H1 (cell line): ENCODE data around the gene INVS. TPM values are rescaled to one million over a fixed set of nuclear protein-coding genes. Genes with fewer than 3 reads are reported as not detected.

ENCODE experiments used
- CTCF ChIA-PET: fragments of 300-600 bp; sonication (Branson Sonifier 250); formaldehyde crosslinking; loops from one replicate; lab custom pipeline; 2021; ENCODE audit not compliant: partially characterized antibody; lab: Charles Lee
- POLR2A ChIA-PET: fragments of 300-600 bp; sonication (Branson Sonifier 250); formaldehyde crosslinking; loops from one replicate; lab custom pipeline; 2021; ENCODE audit warnings: inconsistent platforms; ENCODE audit not compliant: partially characterized antibody; lab: Charles Lee
- DNase-seq, 2 experiments: peaks; one replicate each; pipeline versions ENCODE4 v3.0.0 to v3.0.0-alpha.2; 2010 to 2022; ENCODE audit warnings: low spot score in 2 of 2, low read depth in 1 of 2, mixed read lengths in 1 of 2
- FAIRE-seq: peaks from 2 replicates; lab custom pipeline; 2011; peaks lifted over from hg19 to GRCh38; lab: Jason Lieb, UNC
- H2AFZ ChIP-seq: 2 replicates; pipeline ENCODE4 v1.8.1; 2012; ENCODE audit warnings: low read length, inconsistent platforms
- H2AK5ac ChIP-seq: 2 replicates; pipeline ENCODE4 v1.6.1; 2013; ENCODE audit warnings: low read depth, low read length
- H2BK120ac ChIP-seq: replicated peaks from 2 replicates; pipeline ENCODE3; 2013; ENCODE audit warnings: low read depth, low read length, inconsistent platforms
- H2BK12ac ChIP-seq: 2 replicates; pipeline ENCODE4 v1.6.1; 2013; ENCODE audit warnings: low read depth, low read length
- H2BK15ac ChIP-seq: 2 replicates; pipeline ENCODE4 v1.6.1; 2013; ENCODE audit warnings: low read length
- H2BK20ac ChIP-seq: 2 replicates; pipeline ENCODE4 v1.6.1; 2013; ENCODE audit warnings: low read length
- H2BK5ac ChIP-seq: 2 replicates; pipeline ENCODE4 v1.6.1; 2013; ENCODE audit warnings: low read depth, low read length
- H3K14ac ChIP-seq: 2 replicates; pipeline ENCODE4 v1.6.1; 2013; ENCODE audit warnings: inconsistent platforms; ENCODE audit not compliant: insufficient read length
- H3K18ac ChIP-seq: 2 replicates; pipeline ENCODE4 v1.6.1; 2013; ENCODE audit warnings: low read length; ENCODE audit errors: extremely low read depth
- H3K23ac ChIP-seq: 2 replicates; pipeline ENCODE4 v1.6.1; 2013; ENCODE audit warnings: inconsistent platforms; ENCODE audit not compliant: insufficient read length
- H3K23me2 ChIP-seq: 2 replicates; pipeline ENCODE4 v1.6.1; 2013; ENCODE audit warnings: low read depth, low read length
- H3K27ac ChIP-seq: 2 replicates; pipeline ENCODE4 v1.6.1; 2011; ENCODE audit warnings: low read depth, low read length, inconsistent platforms
- H3K27me3 ChIP-seq, 4 experiments: replicated peaks in 1 of 4; 1 replicate in 1 of 4; 2 replicates in 3 of 4; pipeline versions ENCODE4 v1.6.1 to v1.8.1; 2011 to 2013; ENCODE audit warnings: low read length in 3 of 4, mild to moderate bottlenecking in 3 of 4, inconsistent platforms in 2 of 4, mixed read lengths in 2 of 4, moderate library complexity in 1 of 4; ENCODE audit not compliant: control insufficient read depth in 3 of 4, insufficient read depth in 3 of 4; ENCODE audit errors: extremely low read depth in 1 of 4
- H3K36me3 ChIP-seq, 4 experiments: 2 replicates each; pipeline versions ENCODE4 v1.6.1 to v1.8.1; 2011 to 2013; ENCODE audit warnings: mild to moderate bottlenecking in 4 of 4, low read length in 3 of 4, moderate library complexity in 2 of 4, control low read depth in 1 of 4, inconsistent platforms in 1 of 4; ENCODE audit not compliant: insufficient read depth in 4 of 4, control insufficient read depth in 2 of 4
- H3K4ac ChIP-seq: replicated peaks from 2 replicates; pipeline ENCODE3; 2013; ENCODE audit warnings: low read length, low read depth, mixed read lengths, inconsistent platforms; ENCODE audit not compliant: insufficient read length
- H3K4me1 ChIP-seq, 4 experiments: replicated peaks in 1 of 4; 1 replicate in 1 of 4; 2 replicates in 3 of 4; pipeline versions ENCODE4 v1.6.1 to v1.8.1; 2011 to 2013; ENCODE audit warnings: low read length in 3 of 4, inconsistent platforms in 2 of 4, mixed read lengths in 1 of 4; ENCODE audit not compliant: insufficient read depth in 4 of 4, control insufficient read depth in 3 of 4
- H3K4me2 ChIP-seq, 2 experiments: 2 replicates each; pipeline versions ENCODE4 v1.6.1 to v1.8.1; 2011 to 2013; ENCODE audit warnings: low read depth in 2 of 2, low read length in 2 of 2, control low read depth in 1 of 2, inconsistent platforms in 1 of 2, mild to moderate bottlenecking in 1 of 2; ENCODE audit not compliant: insufficient read depth in 1 of 2
- H3K4me3 ChIP-seq, 4 experiments: fragments of 200-600, 300-600 bp in 1 of 4; sonication (generic), shearing (Covaris generic), sonication (Bioruptor Twin) in 1 of 4; 2 replicates each; pipeline versions ENCODE4 v1.5.1 to v1.8.1; 2011 to 2016; ENCODE audit warnings: low read length in 4 of 4, low read depth in 3 of 4, control low read depth in 2 of 4, inconsistent platforms in 2 of 4, mild to moderate bottlenecking in 2 of 4, mixed read lengths in 1 of 4, moderate library complexity in 1 of 4; ENCODE audit not compliant: insufficient read depth in 2 of 4; ENCODE audit errors: extremely low read depth in 1 of 4
- H3K56ac ChIP-seq: replicated peaks from 2 replicates; pipeline ENCODE3; 2013; ENCODE audit warnings: low read depth, mild to moderate bottlenecking, mixed read lengths, low read length, inconsistent platforms; ENCODE audit not compliant: insufficient read length
- H3K79me1 ChIP-seq: 2 replicates; pipeline ENCODE4 v1.6.1; 2013; ENCODE audit warnings: low read depth, low read length, control low read depth
- H3K79me2 ChIP-seq, 2 experiments: 2 replicates each; pipeline versions ENCODE4 v1.6.1 to v1.8.1; 2012 to 2013; ENCODE audit warnings: low read length in 2 of 2, mild to moderate bottlenecking in 2 of 2, inconsistent platforms in 1 of 2; ENCODE audit not compliant: insufficient read depth in 2 of 2, control insufficient read depth in 1 of 2
- H3K9ac ChIP-seq, 4 experiments: replicated peaks in 1 of 4; 1 replicate in 1 of 4; 2 replicates in 3 of 4; pipeline versions ENCODE4 v1.6.1 to v1.8.1; 2011 to 2013; ENCODE audit warnings: low read depth in 3 of 4, low read length in 3 of 4, control low read depth in 2 of 4, mild to moderate bottlenecking in 2 of 4, moderate library complexity in 2 of 4, inconsistent platforms in 1 of 4; ENCODE audit errors: extremely low read depth in 1 of 4
- H3K9me3 ChIP-seq, 2 experiments: 2 replicates each; pipeline versions ENCODE4 v1.6.1 to v1.8.1; 2012 to 2013; ENCODE audit warnings: mild to moderate bottlenecking in 2 of 2, moderate library complexity in 2 of 2, control low read depth in 1 of 2, inconsistent platforms in 1 of 2, low read depth in 1 of 2, low read length in 1 of 2, mixed read lengths in 1 of 2; ENCODE audit not compliant: insufficient read depth in 2 of 2
- H4K20me1 ChIP-seq, 2 experiments: replicated peaks in 1 of 2; 2 replicates each; pipeline versions ENCODE3 to v1.8.1; 2011 to 2013; ENCODE audit warnings: inconsistent platforms in 2 of 2, low read length in 2 of 2, mild to moderate bottlenecking in 1 of 2; ENCODE audit not compliant: insufficient read depth in 2 of 2, control insufficient read depth in 1 of 2
- H4K5ac ChIP-seq: 2 replicates; pipeline ENCODE4 v1.6.1; 2013; ENCODE audit warnings: low read length, low read depth, mixed read lengths, inconsistent platforms; ENCODE audit not compliant: insufficient read length
- H4K8ac ChIP-seq: 2 replicates; pipeline ENCODE4 v1.8.0; 2013; ENCODE audit warnings: mild to moderate bottlenecking, moderate library complexity, low read length, inconsistent platforms; ENCODE audit not compliant: insufficient read depth; ENCODE audit errors: extremely low read depth
- H4K91ac ChIP-seq: replicated peaks from 2 replicates; pipeline ENCODE3; 2013; ENCODE audit warnings: low read length, mixed read lengths, inconsistent platforms; ENCODE audit not compliant: insufficient read length
- BRCA1 ChIP-seq: IDR thresholded peaks from 2 replicates; pipeline ENCODE4 v1.6.1; 2012; ENCODE audit warnings: low read depth, low read length, improper control_type of control experiment
- CREB1 ChIP-seq: IDR thresholded peaks from 2 replicates; pipeline ENCODE4 v1.6.1; 2012; ENCODE audit warnings: inconsistent platforms
- CTCF ChIP-seq, 3 experiments: IDR thresholded peaks; 1 replicate in 2 of 3; 2 replicates in 1 of 3; pipeline versions ENCODE4 v1.5.1 to v1.6.1; 2011; ENCODE audit warnings: low read length in 3 of 3, mild to moderate bottlenecking in 3 of 3, inconsistent platforms in 2 of 3, low read depth in 1 of 3, moderate library complexity in 1 of 3; ENCODE audit not compliant: insufficient read depth in 1 of 3; ENCODE audit errors: control extremely low read depth in 1 of 3
- FOSL1 ChIP-seq: IDR thresholded peaks from 2 replicates; pipeline ENCODE4 v1.6.1; 2011; ENCODE audit warnings: mild to moderate bottlenecking, low read depth, low read length, moderate library complexity; ENCODE audit not compliant: insufficient read depth
- GTF2F1 ChIP-seq: IDR thresholded peaks from 2 replicates; pipeline ENCODE4 v1.6.1; 2012; ENCODE audit warnings: low read depth, low read length, improper control_type of control experiment, borderline replicate concordance
- KDM1A ChIP-seq: fragments of 200-600, 300-600 bp; sonication (generic); IDR thresholded peaks from 2 replicates; pipeline ENCODE4 v1.7.1; 2016; ENCODE audit warnings: mild to moderate bottlenecking, low read length, borderline replicate concordance
- MAX ChIP-seq: IDR thresholded peaks from 2 replicates; pipeline ENCODE4 v1.6.1; 2012; ENCODE audit warnings: inconsistent platforms
- NRF1 ChIP-seq: IDR thresholded peaks from 2 replicates; pipeline ENCODE4 v1.6.1; 2011; ENCODE audit warnings: mild to moderate bottlenecking, low read depth, low read length, improper control_type of control experiment
- RAD21 ChIP-seq, 2 experiments: IDR thresholded peaks in 1 of 2; conservative IDR thresholded peaks in 1 of 2; 2 replicates each; pipeline ENCODE4 v1.6.1; 2011; ENCODE audit warnings: low read depth in 2 of 2, low read length in 2 of 2, improper control_type of control experiment in 1 of 2, inconsistent platforms in 1 of 2, mild to moderate bottlenecking in 1 of 2, moderate library complexity in 1 of 2
- RXRA ChIP-seq: IDR thresholded peaks from 2 replicates; pipeline ENCODE4 v1.6.1; 2011; ENCODE audit warnings: low read depth, mild to moderate bottlenecking, low read length, moderate library complexity; ENCODE audit not compliant: insufficient read depth
- SP4 ChIP-seq: IDR thresholded peaks from 2 replicates; pipeline ENCODE4 v1.6.1; 2012; ENCODE audit warnings: low read length, inconsistent platforms
- TCF12 ChIP-seq: IDR thresholded peaks from 2 replicates; pipeline ENCODE4 v1.6.1; 2011; ENCODE audit warnings: low read depth, mild to moderate bottlenecking, low read length
- WGBS, 2 experiments: shearing (Covaris generic) in 1 of 2; methylation state at CpG; one replicate each; pipeline versions ENCODE4 v1.1.6 to v1.1.7; 2013 to 2015; ENCODE audit warnings: low lambda C conversion rate in 2 of 2, mixed read lengths in 2 of 2, inconsistent platforms in 1 of 2, low coverage in 1 of 2, missing lambda C conversion rate in 1 of 2; ENCODE audit not compliant: insufficient replicate concordance in 2 of 2, insufficient coverage in 1 of 2, insufficient read length in 1 of 2; ENCODE audit errors: extremely low coverage in 1 of 2, missing lambda C conversion rate in 1 of 2; 5-methylcytosine and 5-hydroxymethylcytosine counted together
- polyA plus RNA-seq, 7 experiments: library from polyadenylated mRNA; depleted of rRNA in 3 of 7; stranded (reverse) in 5 of 7; unstranded in 2 of 7; fragments of >200 nt in 5 of 7; fragments of 200-250 nt in 2 of 7; gene quantifications; 1 replicate in 5 of 7; 2 replicates in 1 of 7; 4 replicates in 1 of 7; pipeline versions ENCODE4 v1.2.1 to v1.2.3, GENCODE V29; 2011 to 2013; ENCODE audit warnings: missing spikeins in 2 of 7, mixed read lengths in 2 of 7
- total RNA-seq: library from RNA; stranded (reverse); fragmentation: NEBNext Ultra II Directional; extraction: Animal tissue kit (Norgen Biotek cat#: 25700); gene quantifications from 2 replicates; pipeline ENCODE4 v1.2.1, GENCODE V29; 2021

INVS gene
- total and polyA plus RNA-seq, 2 of the 8 experiments (the other 6 are each of a cell fraction or from before 2014, with no cell fraction given), result 4.1 to 6.9 TPM

GRCh38 chr9:100074093-100074492 is 24.9 kb upstream of the INVS start:
- Histone ChIP-seq H2BK5ac (no peak overlapping the region), H3K23ac (no peak overlapping the region), H3K36me3 (no peaks in the 10 kb centered on the region; a peak in 1 of 8 replicates), H3K79me1 (no peaks in the 10 kb centered on the region), H2AFZ (no peak overlapping the region), H3K4me3 (no peak overlapping the region), H3K4ac (no peak overlapping the region), H2BK15ac (no peak overlapping the region), H2BK20ac (no peak overlapping the region), H3K27me3 (no peaks in the 10 kb centered on the region), H3K14ac (no peak overlapping the region), H3K27ac (no peak overlapping the region), H3K23me2 (no peaks in the 10 kb centered on the region), H4K20me1 (no peaks in the 10 kb centered on the region), H2AK5ac (no peak overlapping the region), H2BK120ac (no peak overlapping the region), H3K4me2 (no peak overlapping the region), H3K79me2 (peaks cover 0 to 2% of the 10 kb centered on the region in 2 experiments; a peak in 1 of 4 replicates), H4K8ac (no peak overlapping the region), H3K9ac (no peak overlapping the region), H4K5ac (no peak overlapping the region), H3K18ac (no peak overlapping the region), H3K56ac (no peak overlapping the region), H3K4me1 (no peaks in the 10 kb centered on the region), H3K9me3 (no peaks in the 10 kb centered on the region), H2BK12ac (no peak overlapping the region), H4K91ac (no peak overlapping the region)
- no peak for DNase-seq
- ChIA-PET CTCF (no interaction called here), POLR2A (interaction anchor here (0.9 kb wide), 1 partner anchor 60 kb away, joined by 3 read pairs; no protein-coding TSS in a partner anchor)
- FAIRE-seq, result no peak
- WGBS, 2 experiments, result 93% methylated on average over 6 of the region's 6 CpGs; no CpG with 5 or more reads in 1 of the 2 experiments
- no peak for TF ChIP-seq BRCA1
- TF ChIP-seq KDM1A, result no peak
- no peak for TF ChIP-seq NRF1
- no peak for TF ChIP-seq CREB1
- TF ChIP-seq GTF2F1, result no peak
- TF ChIP-seq TCF12, result no peak
- TF ChIP-seq SP4, result no peak
- no peak for TF ChIP-seq CTCF (IDR thresholded peaks at IDR 0.05; ENCODE audit: control extremely low read depth in 1 of 3, insufficient read depth in 1 of 3, low read depth in 1 of 3, low read length in 3 of 3)
- TF ChIP-seq RXRA, result no peak
- TF ChIP-seq MAX, result no peak
- no peak for TF ChIP-seq RAD21 (IDR thresholded peaks at IDR 0.05 in 1 of 2, conservative IDR thresholded peaks at IDR 0.05 in 1 of 2; ENCODE audit: low read depth in 2 of 2, low read length in 2 of 2)
- no peak for TF ChIP-seq FOSL1
